ENCODE data around the gene ROCK1. TPM values are rescaled to one million over a fixed set of nuclear protein-coding genes. Genes with fewer than 3 reads are reported as not detected.
A peak's percentile ranks its signal among the peaks of the same experiment; 100 is the strongest.

The ROCK1 gene
- total RNA-seq, 1 donor from 2014 or later, result 40.4 TPM

DNA sequence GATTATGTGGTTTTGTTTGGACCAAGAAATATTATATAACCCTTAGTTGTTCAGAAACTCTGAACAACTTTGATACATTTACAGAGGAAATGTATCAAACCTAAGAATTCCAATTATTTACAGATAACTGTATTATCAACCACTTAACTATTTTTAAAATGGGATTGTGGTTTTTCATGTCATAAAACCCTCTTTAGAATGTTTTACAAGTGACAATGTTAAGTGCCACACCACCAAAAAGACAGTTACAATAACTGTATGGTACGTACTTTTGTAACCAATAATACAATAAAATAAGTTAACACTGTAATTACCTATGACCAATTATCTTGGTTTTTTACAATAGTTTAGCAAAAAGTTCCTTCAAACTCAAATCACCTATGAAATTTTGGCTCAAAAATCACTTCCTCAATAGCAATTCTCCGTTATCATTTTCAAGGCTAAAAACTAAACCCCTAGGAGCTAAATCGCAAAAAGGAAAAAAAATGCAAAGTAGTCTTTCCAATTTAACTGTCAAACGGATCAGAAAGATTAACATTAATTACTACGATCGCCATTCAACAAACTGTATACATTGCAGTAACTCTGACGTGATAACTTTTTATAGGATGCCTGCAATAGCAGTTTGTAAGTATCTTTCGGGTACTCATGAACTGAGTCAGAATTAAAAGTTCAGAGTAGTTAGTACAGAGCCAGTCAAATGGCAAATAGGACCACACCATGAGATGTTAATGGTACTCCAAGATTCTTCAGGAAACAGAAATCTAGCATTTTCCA is 1.5 kb downstream of the ROCK1 start:
- FAIRE-seq (no peak), DNase-seq (ENCODE audit: low spot score in 2 of 2) (no peak)

DNA sequence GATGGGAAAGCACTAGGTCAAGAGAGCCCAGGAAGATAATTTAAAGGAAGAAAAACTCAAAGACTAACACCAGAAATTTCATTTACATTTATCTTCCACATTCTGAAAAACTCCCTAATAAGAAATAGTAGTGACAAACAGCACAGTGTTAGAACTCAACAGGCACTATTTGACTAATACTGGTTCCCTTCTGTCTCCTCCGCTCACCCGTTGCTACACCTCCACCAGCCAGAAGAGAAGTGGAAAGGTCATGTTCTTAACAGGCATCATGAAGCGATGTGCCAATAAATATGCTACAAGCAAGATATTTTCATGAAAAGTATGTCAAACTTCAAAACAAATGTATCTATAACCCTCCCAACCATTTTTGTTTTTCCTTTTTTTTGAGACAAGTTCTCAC is 5.7 kb downstream of the ROCK1 start:
- FAIRE-seq (no peak), DNase-seq (ENCODE audit: low spot score in 2 of 2) (no peak)

DNA sequence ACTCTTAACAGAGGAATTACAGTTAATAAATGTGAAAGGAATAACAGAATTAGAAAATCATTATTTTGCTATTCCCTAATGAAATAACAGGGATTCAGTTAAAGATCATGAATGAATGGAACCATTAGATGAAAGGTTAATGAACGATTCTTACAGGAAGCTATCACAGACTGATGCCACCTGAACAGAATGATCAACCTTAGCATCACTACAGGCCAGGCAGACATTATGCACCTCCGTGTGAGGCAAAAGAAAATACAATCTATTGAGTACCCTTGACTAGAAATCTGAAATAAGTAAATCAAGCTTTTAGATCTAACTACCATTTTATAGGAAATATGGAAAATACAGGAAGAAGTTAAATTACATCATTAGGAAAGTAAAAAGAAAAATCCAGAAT is 10.4 kb downstream of the ROCK1 start:
- DNase-seq (ENCODE audit: low spot score in 2 of 2) (no peak), FAIRE-seq (no peak)

DNA sequence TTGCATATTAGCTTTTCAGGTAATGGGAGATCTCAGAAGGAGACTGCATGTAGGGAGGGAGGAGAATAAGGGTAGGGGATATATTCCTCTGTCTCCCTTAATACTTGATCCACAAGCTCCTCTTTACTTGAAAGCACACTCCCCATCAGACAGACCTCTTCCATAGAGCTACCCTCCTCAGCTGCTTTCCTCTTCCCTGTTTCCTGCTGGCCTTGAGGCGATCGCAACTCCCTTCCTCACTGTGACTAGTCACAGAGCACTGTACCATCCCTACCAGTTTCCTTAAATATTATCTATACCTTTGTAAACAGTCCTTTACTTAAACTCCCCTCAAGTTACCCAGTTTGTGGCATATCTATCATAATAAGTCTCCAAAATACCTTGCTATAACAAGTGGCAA is 10.9 kb downstream of the ROCK1 start:
- DNase-seq (ENCODE audit: low spot score in 2 of 2) (no peak), FAIRE-seq (no peak)

DNA sequence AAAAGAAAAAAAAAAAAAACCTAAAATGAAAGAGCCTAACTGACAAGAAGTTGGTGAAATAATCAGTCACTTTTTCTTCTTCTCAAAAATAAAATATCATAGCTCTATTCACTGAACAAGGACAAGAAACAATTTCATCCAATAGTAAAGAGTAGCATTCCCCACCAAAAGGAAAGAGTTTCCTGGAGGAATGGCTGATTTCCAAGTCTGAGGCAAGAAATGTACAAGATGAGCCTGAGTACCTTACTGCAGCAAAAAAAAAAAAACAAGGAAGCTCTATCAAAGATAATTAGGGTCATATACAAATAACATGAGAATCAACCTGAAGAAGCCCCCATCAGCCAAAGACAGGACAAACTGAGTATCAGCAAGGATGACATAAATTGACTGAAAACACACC is 11.5 kb downstream of the ROCK1 start:
- FAIRE-seq, result no peak
- no peak for DNase-seq (ENCODE audit: low spot score in 2 of 2)

DNA sequence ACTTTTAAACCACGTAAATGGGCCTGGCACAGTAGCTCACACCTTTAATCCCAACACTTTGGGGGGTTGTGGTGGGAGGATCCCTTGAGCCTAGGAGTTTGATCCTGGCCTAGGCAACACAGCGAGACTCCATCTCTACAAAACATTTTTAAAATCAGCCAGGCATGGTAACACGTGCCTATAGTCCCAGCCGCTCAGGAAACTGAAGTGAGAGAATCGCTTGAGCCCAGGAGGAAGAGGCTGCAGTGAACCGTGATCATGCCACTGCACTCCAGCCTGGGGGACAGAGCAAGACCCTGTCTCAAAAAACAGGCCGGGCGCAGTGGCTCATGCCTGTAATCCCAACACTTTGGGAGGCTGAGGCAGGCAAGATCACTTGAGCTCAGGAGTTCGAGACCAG is 12.2 kb downstream of the ROCK1 start:
- no peak for DNase-seq (ENCODE audit: low spot score in 2 of 2)
- FAIRE-seq, result no peak

DNA sequence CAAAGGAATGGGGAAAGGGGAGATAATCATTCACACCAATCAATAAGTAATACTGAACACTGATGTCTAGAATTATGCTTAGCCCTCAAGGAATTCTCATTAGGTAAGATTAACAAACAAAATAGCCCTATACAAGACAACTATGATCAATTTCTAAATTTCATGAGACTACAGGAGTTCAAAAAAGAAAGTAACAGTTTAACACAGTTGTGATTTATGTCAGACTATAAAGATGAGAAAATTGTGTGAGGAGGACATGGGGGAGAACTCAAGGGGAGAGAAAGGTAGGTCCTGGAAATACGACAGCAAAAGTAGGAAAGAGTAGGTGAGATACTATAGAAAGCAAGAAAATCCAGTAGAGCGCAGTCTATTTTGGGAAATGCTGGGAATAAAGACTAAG is 14.9 kb downstream of the ROCK1 start:
- DNase-seq (ENCODE audit: low spot score in 2 of 2) (no peak), FAIRE-seq (no peak)

DNA sequence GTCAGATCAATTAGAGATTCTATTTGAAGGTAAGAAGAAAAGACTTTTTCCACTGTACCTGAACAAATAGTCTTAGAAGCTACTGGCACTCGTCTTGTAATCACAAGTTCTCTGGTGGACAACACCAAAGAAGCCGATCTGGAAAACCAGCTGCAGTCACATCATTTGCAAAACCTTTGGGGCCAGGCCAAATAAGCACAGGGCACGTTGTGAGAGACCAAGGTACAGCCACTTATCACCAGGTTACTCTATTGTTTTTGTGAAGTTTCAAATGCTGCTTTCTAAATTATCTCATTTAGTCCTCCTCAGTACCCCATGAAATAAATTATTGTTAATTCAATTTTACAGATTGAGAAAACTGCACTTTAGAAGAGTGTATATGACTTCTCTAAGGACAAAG is 18.5 kb downstream of the ROCK1 start:
- FAIRE-seq (no peak), DNase-seq (ENCODE audit: low spot score in 2 of 2) (no peak)

DNA sequence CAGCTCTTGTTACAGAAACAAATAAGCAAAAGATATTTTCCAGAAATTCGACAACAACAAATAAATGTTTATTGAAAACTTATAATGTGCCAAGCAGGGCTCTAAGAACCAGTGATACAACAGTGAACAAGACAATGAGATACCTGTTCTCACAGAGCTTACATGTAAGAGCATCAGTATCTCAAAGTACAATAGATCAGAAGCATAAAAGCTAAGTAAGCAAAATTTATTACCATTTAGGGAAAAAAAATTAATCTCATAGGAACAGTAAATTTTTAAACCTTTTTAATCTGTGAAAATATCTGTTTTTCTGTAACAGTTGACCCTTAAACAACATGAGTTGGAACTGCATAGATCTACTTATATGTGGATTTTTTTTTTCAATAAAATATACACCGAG is 20.9 kb downstream of the ROCK1 start:
- no peak for DNase-seq (ENCODE audit: low spot score in 2 of 2)
- FAIRE-seq, result no peak

DNA sequence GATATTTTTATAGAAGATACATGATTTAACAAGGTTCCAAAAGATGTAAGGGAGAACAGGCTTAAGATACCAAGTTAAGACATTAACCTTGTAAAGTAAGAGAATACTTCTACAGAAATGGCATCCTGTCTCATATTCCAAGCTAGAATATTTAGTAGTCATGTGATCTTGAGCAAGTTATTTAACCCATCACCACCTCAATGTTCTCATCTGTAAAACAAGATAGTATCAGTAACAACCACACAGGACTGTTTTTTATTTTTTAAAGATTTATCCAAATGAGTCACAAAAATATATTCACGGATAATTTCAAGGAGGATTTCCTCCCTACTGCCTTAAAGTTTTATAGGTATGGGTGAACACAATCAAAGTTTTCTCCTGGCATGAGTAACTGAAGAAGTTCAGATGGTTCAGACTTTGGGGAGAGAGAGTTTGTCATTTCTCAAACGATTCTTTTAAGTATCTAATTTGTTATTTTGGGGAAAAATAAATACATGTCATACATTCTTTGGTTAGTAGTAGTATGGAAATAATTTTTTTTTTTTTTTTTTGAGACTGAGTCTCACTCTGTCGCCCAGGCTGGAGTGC is 25.9 kb downstream of the ROCK1 start:
- FAIRE-seq (no peak), DNase-seq (ENCODE audit: low spot score in 2 of 2) (no peak)

DNA sequence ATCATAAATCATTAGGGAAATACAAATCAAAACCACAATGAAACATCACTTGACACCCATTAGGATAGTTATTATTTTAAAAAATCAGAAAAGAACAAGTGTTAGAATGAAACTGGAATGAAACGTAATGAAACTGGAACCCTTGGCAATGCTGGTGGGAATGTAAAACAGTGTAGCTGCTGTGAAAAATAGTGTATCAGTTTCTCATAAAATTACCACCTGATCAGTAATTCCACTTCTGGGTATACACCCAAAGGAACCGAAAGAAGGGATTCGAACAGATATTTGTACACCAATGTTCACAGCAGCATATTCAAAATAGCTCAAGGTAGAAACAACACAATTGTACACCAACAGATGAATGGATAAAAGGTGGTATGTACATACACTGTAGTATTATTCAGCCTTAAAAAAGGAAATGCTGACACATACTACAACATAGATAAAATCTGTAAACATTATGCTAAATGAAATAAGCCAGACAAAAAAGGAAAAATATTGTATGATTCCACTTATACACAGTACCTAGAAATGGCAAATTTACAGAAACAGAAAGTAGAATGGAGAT is 27.0 kb downstream of the ROCK1 start:
- no peak for DNase-seq (ENCODE audit: low spot score in 2 of 2)
- FAIRE-seq, result no peak

DNA sequence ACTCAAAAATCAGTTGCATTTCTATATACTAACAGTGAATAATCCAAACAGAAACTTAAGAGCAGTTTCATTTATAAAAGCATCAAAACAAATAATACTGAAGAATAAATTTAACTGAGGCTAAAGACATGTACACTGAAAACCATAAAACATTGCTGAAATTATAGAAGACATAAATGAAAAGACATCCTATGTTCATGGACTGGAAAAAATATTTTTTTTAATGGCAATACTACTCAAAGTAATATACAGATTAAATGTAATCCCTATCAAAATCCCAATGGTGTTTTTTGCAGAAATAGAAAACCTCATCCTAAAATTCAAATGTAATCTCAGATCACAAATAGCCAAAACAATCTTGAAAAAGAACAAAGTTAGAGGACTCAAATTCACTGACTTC is 28.6 kb downstream of the ROCK1 start:
- no peak for DNase-seq (ENCODE audit: low spot score in 2 of 2)
- FAIRE-seq, result no peak

DNA sequence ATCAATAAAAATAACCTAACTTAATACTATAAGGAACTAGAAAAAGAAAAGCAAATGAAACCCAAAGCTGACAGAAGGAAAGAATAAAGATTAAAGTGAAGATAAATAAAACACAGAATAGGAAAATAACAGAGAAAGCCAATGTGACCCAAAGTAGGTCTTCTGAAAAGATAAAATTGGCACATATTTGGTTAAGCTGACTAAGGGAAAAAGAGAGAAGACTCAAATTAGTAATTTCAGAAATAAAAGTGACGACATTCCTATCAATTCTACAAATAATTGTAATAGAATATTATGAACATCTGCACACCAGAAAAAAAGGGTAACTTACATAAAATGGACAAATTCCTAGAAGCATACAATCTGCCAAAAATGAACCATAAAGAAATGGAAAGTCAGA is 30.2 kb downstream of the ROCK1 start:
- DNase-seq (ENCODE audit: low spot score in 2 of 2) (no peak), FAIRE-seq (no peak)

DNA sequence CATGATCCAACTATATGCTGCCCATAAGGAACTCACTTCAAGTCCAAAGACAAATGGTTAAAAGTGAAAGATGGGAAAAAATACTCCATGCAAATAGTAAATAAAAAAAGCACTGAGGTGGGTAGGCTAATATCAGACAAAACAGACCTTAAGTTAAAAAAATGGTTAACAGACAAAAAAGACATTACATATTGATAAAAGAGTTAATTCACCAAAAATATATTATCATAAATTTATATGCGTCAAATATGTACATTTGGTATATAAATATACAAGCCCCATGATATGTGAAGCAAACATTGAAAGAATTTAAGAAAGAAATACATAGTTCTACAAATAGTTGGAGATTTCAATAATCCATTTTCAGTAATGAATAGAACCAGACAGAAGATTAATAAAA is 31.0 kb downstream of the ROCK1 start:
- peak; percentile 43 for FAIRE-seq
- DNase-seq (ENCODE audit: low spot score in 2 of 2), result no peak

DNA sequence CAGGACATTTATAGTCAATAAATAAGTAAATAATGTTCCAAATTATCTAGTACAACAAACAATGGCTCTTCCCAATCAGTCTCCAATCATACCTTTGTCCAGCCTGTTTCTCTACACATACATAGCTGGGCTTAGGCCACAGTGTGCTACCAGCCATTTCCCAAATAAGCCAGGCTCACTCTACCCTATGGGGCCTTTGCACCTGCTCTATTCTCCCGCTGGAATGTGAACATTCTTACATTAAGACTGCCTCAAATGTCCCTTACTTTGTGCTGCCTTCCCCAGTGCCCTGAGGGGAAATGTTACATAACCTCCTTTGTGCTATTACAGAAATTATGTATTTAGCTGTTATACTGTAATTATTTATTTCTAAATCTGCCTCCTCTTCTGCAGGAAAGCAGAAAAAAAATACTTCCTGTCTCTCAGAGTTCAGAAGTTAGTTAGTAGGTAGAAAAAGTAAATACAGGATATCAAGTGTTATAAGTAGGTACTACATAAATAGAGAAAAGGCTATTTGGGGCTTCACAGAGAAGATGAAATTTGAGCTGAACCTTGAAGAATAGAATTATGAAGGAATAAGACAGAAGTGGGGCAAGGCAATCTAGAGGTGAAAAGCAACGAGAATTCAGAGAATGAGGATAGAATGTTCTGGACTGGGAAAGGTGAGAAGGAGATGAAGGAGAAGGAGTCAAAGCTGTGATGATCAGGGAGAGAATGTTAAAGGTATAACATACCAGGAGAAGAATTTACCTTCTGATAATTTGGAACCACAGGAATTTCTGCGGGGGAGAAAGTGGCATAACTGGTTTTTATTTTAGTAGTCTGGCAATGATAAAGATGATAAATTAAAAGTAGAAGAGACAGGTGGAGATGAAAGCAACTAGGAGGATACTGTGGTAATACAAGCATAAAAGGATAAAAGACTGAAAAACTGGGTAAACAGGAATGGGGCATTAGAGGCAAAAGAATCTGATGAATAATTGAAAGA is 37.0 kb downstream of the ROCK1 start:
- DNase-seq (ENCODE audit: low spot score in 2 of 2) (no peak), FAIRE-seq (no peak)

DNA sequence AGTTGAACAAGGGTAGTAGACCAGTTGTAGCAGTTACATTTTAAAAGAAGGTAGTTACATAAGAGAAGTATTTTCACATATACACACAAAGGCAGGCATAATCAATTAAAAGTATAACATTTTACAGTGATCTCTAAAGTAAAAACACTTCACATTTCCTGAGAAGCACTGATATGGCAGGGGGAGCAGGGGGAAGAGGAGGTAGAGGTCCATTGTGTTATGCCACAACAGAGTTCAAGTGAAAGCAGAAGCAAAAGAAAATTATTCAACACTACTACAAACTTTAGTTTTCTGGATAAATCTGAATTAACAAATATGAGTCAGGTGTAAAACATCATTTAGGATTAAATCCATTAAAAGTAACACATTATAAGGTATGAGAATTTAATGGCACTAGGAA is 38.4 kb downstream of the ROCK1 start:
- FAIRE-seq (no peak), DNase-seq (ENCODE audit: low spot score in 2 of 2) (no peak)

DNA sequence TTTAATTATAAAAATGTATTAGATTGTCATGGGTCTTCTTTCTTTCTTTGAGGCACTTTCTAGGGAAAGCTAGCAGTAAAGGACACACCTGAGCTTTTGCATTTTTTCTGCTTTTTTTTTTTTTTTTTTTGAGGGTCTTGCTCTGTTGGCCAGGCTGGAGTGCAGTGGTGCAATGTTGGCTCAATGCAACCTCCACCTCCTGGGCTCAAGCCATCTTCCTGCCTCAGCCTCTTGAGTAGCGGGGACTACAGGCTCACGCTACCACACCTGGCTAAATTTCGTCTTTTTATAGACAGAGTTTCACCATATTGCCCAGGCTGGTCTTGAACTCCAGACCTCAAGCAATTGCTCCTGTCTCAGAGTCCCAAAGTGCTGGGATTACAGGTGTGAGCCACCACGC is 40.5 kb downstream of the ROCK1 start:
- FAIRE-seq (no peak), DNase-seq (ENCODE audit: low spot score in 2 of 2) (no peak)

DNA sequence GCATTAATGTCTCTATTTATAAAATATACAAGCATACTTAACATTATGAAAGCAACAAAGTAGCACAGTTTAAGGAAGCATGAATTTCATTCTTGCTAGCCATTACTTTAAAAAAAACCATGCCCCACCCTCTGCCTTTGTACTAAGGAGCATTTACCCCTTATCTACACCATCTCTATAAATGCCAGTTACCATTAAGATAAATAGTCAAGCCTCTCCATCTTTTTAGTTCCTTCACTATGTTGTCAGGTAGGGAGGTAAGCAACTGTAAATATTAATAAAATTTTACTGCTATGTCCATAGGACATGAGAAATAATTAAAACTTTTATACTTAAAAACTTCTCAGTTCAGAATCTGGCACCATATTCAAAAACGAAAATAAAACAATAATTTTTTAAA is 42.1 kb downstream of the ROCK1 start:
- DNase-seq (ENCODE audit: low spot score in 2 of 2), result no peak
- FAIRE-seq, result no peak

DNA sequence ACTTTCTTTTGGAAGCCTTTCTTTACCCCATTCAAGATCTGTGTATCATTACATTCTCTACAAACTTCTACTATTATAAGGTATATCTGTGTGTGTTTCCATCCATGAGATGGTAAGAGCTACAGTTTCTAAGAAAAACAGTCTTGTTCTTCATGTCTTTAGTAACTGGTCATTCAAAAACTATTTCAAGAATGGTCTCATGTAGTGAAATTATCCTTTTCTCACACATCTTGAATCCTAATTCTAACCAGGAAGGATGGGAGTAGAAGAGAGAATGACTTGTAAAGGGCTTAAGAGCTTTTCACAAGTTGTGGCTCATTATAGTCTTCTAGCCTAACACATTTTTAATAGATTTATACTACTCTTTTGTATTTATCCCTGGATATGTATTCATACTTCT is 47.3 kb downstream of the ROCK1 start:
- FAIRE-seq (no peak), DNase-seq (ENCODE audit: low spot score in 2 of 2) (no peak)

DNA sequence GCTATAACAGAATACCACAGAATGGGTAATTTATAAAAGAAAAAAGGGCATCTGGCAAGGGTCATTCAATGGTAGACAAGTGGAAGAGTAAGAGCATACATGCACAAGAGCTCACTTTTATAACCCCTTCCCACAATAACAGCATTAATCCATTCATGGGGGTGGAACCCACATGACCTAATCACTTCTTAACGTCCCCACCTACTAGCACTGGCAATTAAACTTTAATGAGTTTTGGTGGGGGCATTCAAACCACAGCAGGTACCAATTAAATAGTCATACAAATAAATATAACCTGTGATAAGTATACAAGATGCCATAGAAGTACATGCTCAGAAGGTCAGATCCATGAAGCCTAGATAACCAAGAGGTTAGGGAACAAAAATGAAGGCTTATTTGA is 48.6 kb downstream of the ROCK1 start:
- FAIRE-seq (no peak), DNase-seq (ENCODE audit: low spot score in 2 of 2) (no peak)

DNA sequence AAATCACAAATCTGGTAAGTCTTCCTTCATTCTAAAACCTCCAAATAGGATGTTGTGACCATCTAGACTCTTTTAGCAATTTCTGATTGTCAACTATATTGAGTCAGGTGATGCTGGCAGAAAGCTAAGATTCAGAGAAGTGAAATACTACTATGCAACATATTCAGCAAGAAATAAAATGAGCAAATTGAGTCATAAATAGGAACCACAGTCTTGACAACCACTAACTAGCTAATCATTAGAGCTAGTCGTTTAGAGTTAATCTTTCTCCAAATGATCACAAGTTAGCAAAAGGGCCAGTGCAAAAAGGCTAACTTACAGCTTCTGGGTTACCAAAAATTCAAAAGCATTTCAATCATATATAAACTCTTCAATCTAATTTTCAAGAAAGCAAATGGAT is 54.5 kb downstream of the ROCK1 start:
- DNase-seq (ENCODE audit: low spot score in 2 of 2) (no peak), FAIRE-seq (no peak)

All from frontal cortex (tissue), 4 donors.